GM23338 (cell line): Measurements from ENCODE around the gene PHF24. TPM values are rescaled to one million over a fixed set of nuclear protein-coding genes. Genes with fewer than 3 reads are reported as not detected.
A peak's percentile ranks its signal among the peaks of the same experiment; 100 is the strongest.

Experiments
- ATAC-seq: fragments of 200-7000 bp; cut with Tn5 transposase; 3 replicates; pipeline ENCODE4 v1.9.1; 2020
- DNase-seq: peaks from one replicate; pipeline ENCODE4 v3.0.0-alpha.2; 2015; ENCODE audit warnings: low spot score
- H2AFZ ChIP-seq: fragments of 200-600 bp; sonication (generic); 2 replicates; pipeline ENCODE4 v1.8.0; 2016; ENCODE audit warnings: antibody characterized with exemption, mild to moderate bottlenecking, moderate library complexity
- H3F3A ChIP-seq: fragments of 200-600 bp; sonication (generic); replicated peaks from 2 replicates; pipeline ENCODE4 v1.8.0; 2017; ENCODE audit warnings: antibody characterized with exemption, mixed run types, low read depth
- H3K27ac ChIP-seq: fragments of 200-600 bp; sonication (generic); 2 replicates; pipeline ENCODE4 v1.6.1; 2016; ENCODE audit warnings: low read depth
- H3K27me3 ChIP-seq: fragments of 200-600 bp; sonication (generic); 2 replicates; pipeline ENCODE4 v1.8.0; 2016; ENCODE audit warnings: mild to moderate bottlenecking, mixed run types, moderate library complexity; ENCODE audit not compliant: insufficient read depth
- H3K36me3 ChIP-seq: fragments of 200-600 bp; sonication (generic); 2 replicates; pipeline ENCODE4 v1.8.0; 2016; ENCODE audit warnings: mild to moderate bottlenecking; ENCODE audit not compliant: insufficient read depth
- H3K4me1 ChIP-seq: fragments of 200-600 bp; sonication (generic); 2 replicates; pipeline ENCODE4 v1.8.0; 2016; ENCODE audit warnings: mild to moderate bottlenecking, moderate library complexity; ENCODE audit not compliant: insufficient read depth
- H3K4me2 ChIP-seq: fragments of 200-600 bp; sonication (generic); 2 replicates; pipeline ENCODE4 v1.7.1; 2017; ENCODE audit warnings: mixed run types
- H3K4me3 ChIP-seq: fragments of 200-600 bp; sonication (generic); 2 replicates; pipeline ENCODE4 v1.6.1; 2016; ENCODE audit warnings: mixed run types
- H3K79me2 ChIP-seq: fragments of 200-600 bp; sonication (generic); replicated peaks from 2 replicates; pipeline ENCODE4 v1.8.0; 2017; ENCODE audit warnings: mild to moderate bottlenecking; ENCODE audit not compliant: insufficient read depth
- H3K9me2 ChIP-seq: fragments of 200-600 bp; sonication (generic); 2 replicates; pipeline ENCODE4 v1.8.0; 2017; ENCODE audit not compliant: insufficient read depth
- H4K20me1 ChIP-seq: fragments of 200-600 bp; sonication (generic); replicated peaks from 2 replicates; pipeline ENCODE4 v1.8.0; 2017; ENCODE audit warnings: mild to moderate bottlenecking; ENCODE audit not compliant: insufficient read depth
- H3K27ac Mint-ChIP-seq: 2 replicates; pipeline ENCODE4 v1.8.0; 2020; ENCODE audit warnings: inconsistent platforms, mild to moderate bottlenecking, moderate library complexity, mixed read lengths
- H3K27me3 Mint-ChIP-seq: 3 replicates; pipeline ENCODE4 v1.8.0; 2022; ENCODE audit warnings: low read depth, mild to moderate bottlenecking, moderate library complexity, mixed read lengths, inconsistent platforms; ENCODE audit not compliant: insufficient read depth, poor library complexity
- H3K36me3 Mint-ChIP-seq: 3 replicates; pipeline ENCODE4 v1.8.0; 2021; ENCODE audit warnings: low read depth, mild to moderate bottlenecking, inconsistent platforms, moderate library complexity, mixed read lengths
- H3K4me1 Mint-ChIP-seq: 3 replicates; pipeline ENCODE4 v1.8.0; 2020; ENCODE audit warnings: mild to moderate bottlenecking, inconsistent platforms, mixed read lengths
- H3K4me3 Mint-ChIP-seq: 3 replicates; pipeline ENCODE4 v1.8.0; 2021; ENCODE audit warnings: moderate library complexity, mild to moderate bottlenecking, inconsistent platforms, mixed read lengths
- H3K9me3 Mint-ChIP-seq: 3 replicates; pipeline ENCODE4 v1.8.0; 2020; ENCODE audit warnings: moderate library complexity, mild to moderate bottlenecking, inconsistent platforms, mixed read lengths
- CREB1 ChIP-seq: fragments of 250-450 bp; sonication (Bioruptor Pico); IDR thresholded peaks from 2 replicates; pipeline ENCODE4 v1.5.0; 2020; ENCODE audit warnings: low read depth, mild to moderate bottlenecking, moderate library complexity
- ETS1 ChIP-seq: IDR thresholded peaks from 2 replicates; pipeline ENCODE4 v1.6.1; 2016; ENCODE audit warnings: antibody characterized with exemption
- EZH2 ChIP-seq: fragments of 200-600 bp; sonication (generic); IDR thresholded peaks from one replicate; pipeline ENCODE4 v1.8.0; 2017; ENCODE audit warnings: antibody characterized with exemption, mild to moderate bottlenecking, low read depth; ENCODE audit not compliant: unreplicated experiment
- JUNB ChIP-seq: IDR thresholded peaks from one replicate; pipeline ENCODE4 v1.6.1; 2016; ENCODE audit warnings: antibody characterized with exemption; ENCODE audit not compliant: unreplicated experiment
- NANOG ChIP-seq: IDR thresholded peaks from 2 replicates; pipeline ENCODE4 v1.6.1; 2016; ENCODE audit warnings: antibody characterized with exemption, borderline replicate concordance
- POLR2AphosphoS5 ChIP-seq: IDR thresholded peaks from 2 replicates; pipeline ENCODE4 v1.6.1; 2016; ENCODE audit warnings: antibody characterized with exemption, low read depth
- STAT1 ChIP-seq: IDR thresholded peaks from one replicate; pipeline ENCODE4 v1.6.1; 2016; ENCODE audit warnings: antibody characterized with exemption; ENCODE audit not compliant: unreplicated experiment
- ZNF114 ChIP-seq: fragments of 250-450 bp; sonication (Bioruptor Pico); IDR thresholded peaks from 2 replicates; pipeline ENCODE4 v1.5.0; 2020; ENCODE audit warnings: mild to moderate bottlenecking, moderate library complexity
- ZNF331 ChIP-seq: fragments of 250-450 bp; sonication (Bioruptor Pico); IDR thresholded peaks from 2 replicates; pipeline ENCODE4 v1.5.0; 2020; ENCODE audit warnings: low read depth, mild to moderate bottlenecking, moderate library complexity
- ZNF462 ChIP-seq: fragments of 250-450 bp; sonication (Bioruptor Pico); IDR thresholded peaks from 2 replicates; pipeline ENCODE4 v1.5.0; 2020; ENCODE audit warnings: mild to moderate bottlenecking, moderate library complexity
- polyA plus RNA-seq: library from polyadenylated mRNA; unstranded; fragments of >200 nt; fragmentation: Nextera tagmentation; extraction: Ambion mirVana; gene quantifications from 2 replicates; pipeline ENCODE4 v1.2.1, GENCODE V29; 2016
- total RNA-seq: library from RNA; depleted of rRNA; stranded (reverse); fragments of >200 nt; shearing (Covaris generic); gene quantifications from 2 replicates; pipeline ENCODE4 v1.2.3, GENCODE V29; 2014
- TF ChIP-seq, protein P1 (sequence below), 2 experiments: fragments of 200-600 bp in 1 of 2; sonication (generic) in 1 of 2; conservative IDR thresholded peaks; 2 replicates each; pipeline versions ENCODE4 v1.5.1 to v1.6.1; 2016 to 2017; ENCODE audit warnings: antibody characterized with exemption in 2 of 2, low read depth in 2 of 2, mild to moderate bottlenecking in 2 of 2, moderate library complexity in 1 of 2
- TF ChIP-seq, protein P2 (sequence below): IDR thresholded peaks from one replicate; pipeline ENCODE4 v1.6.1; 2018; ENCODE audit warnings: antibody characterized with exemption; ENCODE audit not compliant: unreplicated experiment

PHF24 gene
- total and polyA plus RNA-seq, 2 experiments from 2014 or later = 0.05 to 0.14 TPM

GRCh38 chr9:35000535-35001284, 42.6 kb downstream of the PHF24 start:
- H3K9me3 Mint-ChIP-seq = no peaks in the 10 kb centered on the region; the same call in 2 of the 3 replicates
- peaks cover 23% of the 10 kb centered on the region for H3K36me3 Mint-ChIP-seq
- no peak overlapping the region for H3K27ac Mint-ChIP-seq
- H2AFZ ChIP-seq = no peak overlapping the region
- H3F3A ChIP-seq = no peaks in the 10 kb centered on the region
- peaks cover 9% of the 10 kb centered on the region for H3K27me3 Mint-ChIP-seq
- H3K9me2 ChIP-seq = 0 out of 2 replicates have a peak, but pooled peaks cover 20% of the 10 kb centered on the region
- peak; percentile 57 for DNase-seq
- H3K4me1 Mint-ChIP-seq = peaks cover 46% of the 10 kb centered on the region
- H3K4me3 ChIP-seq = no peak overlapping the region
- no peak overlapping the region for H3K4me2 ChIP-seq
- no peak for TF ChIP-seq ETS1
- no peak for TF ChIP-seq JUNB
- TF ChIP-seq ZNF331 (CRISPR knock-in tag) = no peak
- TF ChIP-seq, protein P1, sequence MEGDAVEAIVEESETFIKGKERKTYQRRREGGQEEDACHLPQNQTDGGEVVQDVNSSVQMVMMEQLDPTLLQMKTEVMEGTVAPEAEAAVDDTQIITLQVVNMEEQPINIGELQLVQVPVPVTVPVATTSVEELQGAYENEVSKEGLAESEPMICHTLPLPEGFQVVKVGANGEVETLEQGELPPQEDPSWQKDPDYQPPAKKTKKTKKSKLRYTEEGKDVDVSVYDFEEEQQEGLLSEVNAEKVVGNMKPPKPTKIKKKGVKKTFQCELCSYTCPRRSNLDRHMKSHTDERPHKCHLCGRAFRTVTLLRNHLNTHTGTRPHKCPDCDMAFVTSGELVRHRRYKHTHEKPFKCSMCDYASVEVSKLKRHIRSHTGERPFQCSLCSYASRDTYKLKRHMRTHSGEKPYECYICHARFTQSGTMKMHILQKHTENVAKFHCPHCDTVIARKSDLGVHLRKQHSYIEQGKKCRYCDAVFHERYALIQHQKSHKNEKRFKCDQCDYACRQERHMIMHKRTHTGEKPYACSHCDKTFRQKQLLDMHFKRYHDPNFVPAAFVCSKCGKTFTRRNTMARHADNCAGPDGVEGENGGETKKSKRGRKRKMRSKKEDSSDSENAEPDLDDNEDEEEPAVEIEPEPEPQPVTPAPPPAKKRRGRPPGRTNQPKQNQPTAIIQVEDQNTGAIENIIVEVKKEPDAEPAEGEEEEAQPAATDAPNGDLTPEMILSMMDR (conservative IDR thresholded peaks at IDR 0.05; ENCODE audit: low read depth in 2 of 2) = no peak
- no peak for TF ChIP-seq CREB1 (CRISPR knock-in tag)
- TF ChIP-seq EZH2 = no peak
- TF ChIP-seq ZNF462 (CRISPR knock-in tag) = no peak
- TF ChIP-seq STAT1 = no peak
- TF ChIP-seq, protein P2, sequence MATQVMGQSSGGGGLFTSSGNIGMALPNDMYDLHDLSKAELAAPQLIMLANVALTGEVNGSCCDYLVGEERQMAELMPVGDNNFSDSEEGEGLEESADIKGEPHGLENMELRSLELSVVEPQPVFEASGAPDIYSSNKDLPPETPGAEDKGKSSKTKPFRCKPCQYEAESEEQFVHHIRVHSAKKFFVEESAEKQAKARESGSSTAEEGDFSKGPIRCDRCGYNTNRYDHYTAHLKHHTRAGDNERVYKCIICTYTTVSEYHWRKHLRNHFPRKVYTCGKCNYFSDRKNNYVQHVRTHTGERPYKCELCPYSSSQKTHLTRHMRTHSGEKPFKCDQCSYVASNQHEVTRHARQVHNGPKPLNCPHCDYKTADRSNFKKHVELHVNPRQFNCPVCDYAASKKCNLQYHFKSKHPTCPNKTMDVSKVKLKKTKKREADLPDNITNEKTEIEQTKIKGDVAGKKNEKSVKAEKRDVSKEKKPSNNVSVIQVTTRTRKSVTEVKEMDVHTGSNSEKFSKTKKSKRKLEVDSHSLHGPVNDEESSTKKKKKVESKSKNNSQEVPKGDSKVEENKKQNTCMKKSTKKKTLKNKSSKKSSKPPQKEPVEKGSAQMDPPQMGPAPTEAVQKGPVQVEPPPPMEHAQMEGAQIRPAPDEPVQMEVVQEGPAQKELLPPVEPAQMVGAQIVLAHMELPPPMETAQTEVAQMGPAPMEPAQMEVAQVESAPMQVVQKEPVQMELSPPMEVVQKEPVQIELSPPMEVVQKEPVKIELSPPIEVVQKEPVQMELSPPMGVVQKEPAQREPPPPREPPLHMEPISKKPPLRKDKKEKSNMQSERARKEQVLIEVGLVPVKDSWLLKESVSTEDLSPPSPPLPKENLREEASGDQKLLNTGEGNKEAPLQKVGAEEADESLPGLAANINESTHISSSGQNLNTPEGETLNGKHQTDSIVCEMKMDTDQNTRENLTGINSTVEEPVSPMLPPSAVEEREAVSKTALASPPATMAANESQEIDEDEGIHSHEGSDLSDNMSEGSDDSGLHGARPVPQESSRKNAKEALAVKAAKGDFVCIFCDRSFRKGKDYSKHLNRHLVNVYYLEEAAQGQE = no peak
- no peak for TF ChIP-seq ZNF114 (CRISPR knock-in tag)
- TF ChIP-seq NANOG = no peak
- TF ChIP-seq POLR2AphosphoS5 = no peak
- no peak overlapping the region for H3K27ac ChIP-seq
- H4K20me1 ChIP-seq = no peaks in the 10 kb centered on the region
- H3K4me1 ChIP-seq = peaks cover 19% of the 10 kb centered on the region; the same call in 1 of the 2 replicates
- no peaks in the 10 kb centered on the region for H3K27me3 ChIP-seq
- H3K4me3 Mint-ChIP-seq = no peak overlapping the region
- H3K79me2 ChIP-seq = no peaks in the 10 kb centered on the region
- ATAC-seq = peak; percentile 81
- peaks cover 12% of the 10 kb centered on the region for H3K36me3 ChIP-seq
